ENCODE data around the gene FBXW10. TPM values are rescaled to one million over a fixed set of nuclear protein-coding genes. Genes with fewer than 3 reads are reported as not detected.
"Not testable (repeated sequence)": the region's sequence is repeated elsewhere in the genome, so short reads cannot be mapped to it uniquely, and the experiment has no call there.

The FBXW10 gene
- total and polyA plus RNA-seq, 2 donors (not counting 3 experiments of a cell fraction or from before 2014, with no cell fraction given): not detected

DNA sequence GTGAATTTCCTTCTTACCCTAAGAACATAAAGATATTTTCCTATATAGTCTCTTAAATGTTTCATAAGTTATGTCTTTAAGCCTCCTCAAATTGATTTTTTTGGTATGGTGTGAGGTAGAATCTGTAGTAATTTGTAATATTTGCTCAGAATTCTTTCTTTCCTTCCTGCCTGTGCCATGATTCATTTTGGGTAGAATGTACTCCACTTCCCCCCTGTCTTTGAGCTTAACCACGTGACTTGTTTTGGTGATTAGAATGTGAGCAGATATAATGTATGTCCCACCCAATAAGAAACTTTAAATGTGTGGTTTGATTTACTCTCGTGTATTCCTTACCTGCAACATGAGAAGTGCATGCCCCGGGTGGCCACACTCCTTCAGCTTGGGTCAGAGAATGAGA is 77.6 kb downstream of the FBXW10 start:
- H3K79me2 ChIP-seq (ENCODE audit: control insufficient read depth, insufficient read depth, low read length); H3K36me3 ChIP-seq (ENCODE audit: control insufficient read depth in 2 of 2, extremely low read depth in 1 of 2, insufficient read depth in 2 of 2, low read length in 2 of 2); H3K27ac ChIP-seq (ENCODE audit: insufficient read depth, low read depth, low read length); H3K4me2 ChIP-seq (ENCODE audit: insufficient read depth, low read length); H3K9me3 ChIP-seq (replicated peaks; ENCODE audit: control insufficient read depth, insufficient read depth, low read length); H4K20me1 ChIP-seq (replicated peaks; ENCODE audit: control insufficient read depth, extremely low read depth, insufficient read depth, low read length); H2AFZ ChIP-seq (ENCODE audit: low read depth, low read length); intact Hi-C loops (cut with micrococcal nuclease); H3K27me3 ChIP-seq (ENCODE audit: control insufficient read depth in 2 of 2, insufficient read depth in 2 of 2, low read length in 2 of 2); POLR2A ChIA-PET; H3K9ac ChIP-seq (replicated peaks; ENCODE audit: extremely low read depth, insufficient read depth, low read length); H3K9me1 ChIP-seq (replicated peaks; ENCODE audit: control insufficient read depth, extremely low read depth, insufficient read depth, low read length); dilution Hi-C loops (cut with MboI; ENCODE audit: extremely low pct_ligation_motif_present, low sequenced_read_pairs); H3K4me1 ChIP-seq (ENCODE audit: control insufficient read depth, extremely low read depth, insufficient read depth, low read length); BruUV-seq (replicated peaks); H3K4me3 ChIP-seq (replicated peaks in 1 of 3; ENCODE audit: insufficient read depth in 1 of 3, low read depth in 1 of 3, low read length in 3 of 3): not testable (repeated sequence)
- peak; percentile 21 for DNase-seq (ENCODE audit: low read depth, low spot score)
- TF ChIP-seq FOS (IDR thresholded peaks at IDR 0.05; ENCODE audit: borderline replicate concordance, insufficient read depth, low read length): peak; percentile 18
- FAIRE-seq: peak; percentile 54
- CTCF ChIA-PET: interaction anchor here (0.6 kb wide), 1 partner anchor 140 kb away, joined by 3 read pairs; no protein-coding TSS in a partner anchor

DNA sequence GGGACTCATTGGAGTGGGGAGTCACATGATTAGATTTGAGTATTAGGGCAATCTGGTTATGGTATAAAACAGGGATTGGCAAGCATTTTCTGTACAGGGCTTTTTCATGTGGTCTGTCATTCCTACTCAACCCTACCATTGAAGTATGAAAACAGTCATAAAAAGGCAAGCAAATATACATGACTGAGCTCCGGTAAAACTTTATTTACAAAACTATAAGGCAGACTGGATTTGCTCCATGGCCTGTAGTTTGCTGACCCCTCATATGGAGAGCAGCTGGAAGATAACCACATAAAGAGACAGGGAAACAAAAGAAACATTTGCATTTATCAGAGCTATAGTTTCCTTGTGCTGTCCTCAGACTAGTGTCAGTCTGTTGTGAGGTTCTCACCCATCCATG is 83.8 kb downstream of the FBXW10 start:
- H3K36me3 ChIP-seq (ENCODE audit: control insufficient read depth in 2 of 2, extremely low read depth in 1 of 2, insufficient read depth in 2 of 2, low read length in 2 of 2); H3K9ac ChIP-seq (replicated peaks; ENCODE audit: extremely low read depth, insufficient read depth, low read length); H2AFZ ChIP-seq (ENCODE audit: low read depth, low read length); H3K27me3 ChIP-seq (ENCODE audit: control insufficient read depth in 2 of 2, insufficient read depth in 2 of 2, low read length in 2 of 2); DNase-seq (ENCODE audit: low read depth, low spot score); H3K9me1 ChIP-seq (replicated peaks; ENCODE audit: control insufficient read depth, extremely low read depth, insufficient read depth, low read length); H4K20me1 ChIP-seq (replicated peaks; ENCODE audit: control insufficient read depth, extremely low read depth, insufficient read depth, low read length); H3K4me2 ChIP-seq (ENCODE audit: insufficient read depth, low read length); BruUV-seq (replicated peaks); FAIRE-seq; POLR2A ChIA-PET; dilution Hi-C loops (cut with MboI; ENCODE audit: extremely low pct_ligation_motif_present, low sequenced_read_pairs); H3K9me3 ChIP-seq (replicated peaks; ENCODE audit: control insufficient read depth, insufficient read depth, low read length); H3K27ac ChIP-seq (ENCODE audit: insufficient read depth, low read depth, low read length); intact Hi-C loops (cut with micrococcal nuclease); H3K79me2 ChIP-seq (ENCODE audit: control insufficient read depth, insufficient read depth, low read length); CTCF ChIA-PET; H3K4me3 ChIP-seq (replicated peaks in 1 of 3; ENCODE audit: insufficient read depth in 1 of 3, low read depth in 1 of 3, low read length in 3 of 3); H3K4me1 ChIP-seq (ENCODE audit: control insufficient read depth, extremely low read depth, insufficient read depth, low read length): not testable (repeated sequence)

Small RNAs within 50 kb of the gene (small RNA-seq; reads per million reads assigned to genes)
- not detected for gene AC026271.4 (ENCODE audit: insufficient read depth, insufficient read length, low read depth, low replicate concordance)

Other genes with a start within 250 kb of the FBXW10 start
- not detected in 2 replicates for gene TBC1D28, start 99.7 kb upstream of the FBXW10 start, total RNA-seq
- gene TBC1D28, start 99.7 kb upstream of the FBXW10 start, polyA plus RNA-seq: not detected in 2 replicates
- gene FOXO3B, start 61.7 kb upstream of the FBXW10 start, total RNA-seq: 4.7 and 7.2 TPM in 2 replicates
- gene FOXO3B, start 61.7 kb upstream of the FBXW10 start, polyA plus RNA-seq: 9.1 and 10.0 TPM in 2 replicates
- 29.6 and 34.4 TPM in 2 replicates for gene TVP23B, start 37.1 kb downstream of the FBXW10 start, total RNA-seq
- 11.4 and 16.8 TPM in 2 replicates for gene TVP23B, start 37.1 kb downstream of the FBXW10 start, polyA plus RNA-seq
- 34.6 and 38.5 TPM in 2 replicates for gene PRPSAP2, start 114.1 kb downstream of the FBXW10 start, total RNA-seq
- 12.8 and 22.2 TPM in 2 replicates for gene PRPSAP2, start 114.1 kb downstream of the FBXW10 start, polyA plus RNA-seq
- gene SLC5A10, start 208.1 kb downstream of the FBXW10 start, total RNA-seq: not detected in 2 replicates
- not detected in 2 replicates for gene SLC5A10, start 208.1 kb downstream of the FBXW10 start, polyA plus RNA-seq